NCI-H460 (cell line): Measurements from ENCODE around the gene CSRP3. TPM values are rescaled to one million over a fixed set of nuclear protein-coding genes. Genes with fewer than 3 reads are reported as not detected.

ENCODE experiments used
- DNase-seq: peaks from one replicate; pipeline ENCODE4 v3.0.0-alpha.2; 2016; ENCODE audit warnings: low read depth; ENCODE audit errors: extremely low read depth
- total RNA-seq: library from RNA; depleted of rRNA; stranded (reverse); fragments of >200 nt; shearing (Covaris generic); gene quantifications from 2 replicates; pipeline ENCODE4 v1.2.3, GENCODE V29; 2014

The CSRP3 gene
- total RNA-seq, 1 experiment from 2014 or later: not detected

DNA sequence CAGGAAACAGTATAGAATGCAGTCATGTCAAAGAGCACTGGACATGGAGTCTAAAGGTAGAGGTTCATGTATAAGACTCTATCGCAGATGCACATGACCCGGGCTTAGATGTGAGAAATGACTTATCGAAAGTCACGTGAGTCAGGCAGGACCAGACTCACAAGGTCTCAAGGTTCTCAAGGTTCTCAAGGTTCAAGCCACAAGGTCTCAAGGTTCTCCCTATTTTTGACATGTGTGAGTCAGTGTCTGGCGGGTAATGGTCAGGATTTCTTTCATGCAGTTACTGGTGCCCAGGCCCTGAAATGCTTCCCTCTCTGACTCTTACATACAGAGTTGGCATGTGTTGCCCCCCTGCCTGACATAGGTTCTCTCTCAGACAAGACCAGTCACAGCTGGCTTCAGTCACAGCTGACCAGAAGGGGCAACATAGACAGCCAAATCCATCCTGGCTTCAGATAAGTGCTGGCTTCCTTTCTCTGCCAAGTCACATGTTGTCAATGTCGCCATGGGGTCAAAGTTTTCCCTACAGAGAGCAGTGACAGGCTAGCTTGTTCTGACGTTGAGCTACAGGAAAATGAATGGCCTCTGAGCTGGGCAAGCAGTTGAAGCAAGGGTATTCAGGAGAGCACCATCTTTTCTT lies 10.1 kb downstream of the CSRP3 start:
- no peak for DNase-seq

DNA sequence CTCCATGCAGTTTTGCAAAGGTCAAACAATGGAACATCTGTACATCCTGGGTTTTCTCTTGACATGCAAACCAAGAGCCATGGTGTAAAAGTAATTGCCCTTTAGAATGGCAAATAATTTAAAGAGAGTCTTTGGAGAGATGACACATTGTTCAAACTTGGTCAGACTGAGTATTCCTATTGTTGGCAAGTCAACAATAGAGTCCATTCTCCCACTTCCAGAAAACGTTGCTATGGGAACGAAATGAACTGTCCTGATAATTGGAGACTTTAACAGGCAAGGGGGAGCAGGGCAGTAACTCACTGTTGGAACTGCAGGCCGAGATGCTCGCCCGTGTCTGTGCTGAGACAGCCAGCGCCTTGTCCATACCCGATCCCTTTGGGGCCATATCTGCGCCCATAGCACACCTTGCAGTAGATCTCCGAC lies 13.9 kb downstream of the CSRP3 start:
- no peak for DNase-seq

DNA sequence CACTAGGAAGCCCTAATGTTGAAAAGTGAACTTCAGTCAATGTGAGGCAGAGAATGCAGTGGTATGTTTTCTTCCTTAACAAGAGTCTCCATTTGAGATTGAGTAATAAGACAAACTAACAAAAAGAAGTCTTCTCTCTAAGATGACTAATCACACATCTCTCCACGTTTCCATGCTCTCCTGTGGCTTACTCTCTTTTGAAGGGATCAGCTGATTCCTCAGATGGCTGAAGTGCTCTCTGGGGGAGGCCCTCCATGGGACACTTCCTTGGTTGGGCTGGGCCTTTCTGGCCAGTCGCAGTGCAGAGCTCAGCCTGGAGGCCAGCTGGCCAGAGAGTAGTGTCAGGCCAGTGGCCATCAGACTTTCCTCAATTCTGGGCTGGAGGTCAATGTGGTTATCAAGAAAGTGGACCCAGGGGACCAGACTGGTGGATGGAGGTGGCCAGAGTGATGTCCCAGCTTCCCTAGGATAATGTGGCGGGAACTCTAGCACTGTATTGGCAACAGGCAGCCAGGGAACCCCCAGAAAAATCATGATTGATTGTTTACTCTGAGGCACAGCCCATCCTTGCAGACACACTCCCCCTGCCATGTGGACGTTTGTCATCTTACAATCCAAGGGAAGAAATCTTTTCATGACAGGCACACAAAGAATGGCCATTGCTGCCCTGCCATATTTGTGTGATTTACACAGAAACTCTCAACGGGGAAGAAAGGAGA lies 14.5 kb downstream of the CSRP3 start:
- DNase-seq: no peak

DNA sequence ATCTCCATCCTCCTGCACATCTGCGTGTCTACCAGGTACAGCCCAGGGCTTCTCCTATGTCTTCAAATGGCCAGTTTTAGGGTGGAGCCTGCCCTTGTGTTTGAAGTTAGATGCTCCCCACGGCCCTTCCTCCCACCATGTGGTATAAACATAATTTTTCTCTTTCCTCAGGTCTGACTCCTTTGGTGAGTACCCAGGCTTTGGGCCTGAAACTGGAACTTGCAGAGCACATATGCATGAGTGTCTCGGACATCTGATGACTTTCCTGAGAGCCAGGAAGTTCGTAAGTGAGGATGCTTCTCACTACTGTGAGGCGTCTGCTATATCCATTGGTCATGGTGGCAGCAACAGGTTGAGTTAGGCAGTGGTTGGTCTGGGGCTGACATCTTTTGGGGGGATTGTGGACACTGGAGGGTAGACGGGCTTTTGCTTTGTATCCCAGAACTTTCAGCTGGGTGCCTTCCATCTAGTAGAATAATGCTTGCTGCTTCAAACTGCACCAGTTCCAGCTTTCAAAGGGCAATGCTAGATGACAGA lies 16.2 kb downstream of the CSRP3 start:
- DNase-seq: no peak

DNA sequence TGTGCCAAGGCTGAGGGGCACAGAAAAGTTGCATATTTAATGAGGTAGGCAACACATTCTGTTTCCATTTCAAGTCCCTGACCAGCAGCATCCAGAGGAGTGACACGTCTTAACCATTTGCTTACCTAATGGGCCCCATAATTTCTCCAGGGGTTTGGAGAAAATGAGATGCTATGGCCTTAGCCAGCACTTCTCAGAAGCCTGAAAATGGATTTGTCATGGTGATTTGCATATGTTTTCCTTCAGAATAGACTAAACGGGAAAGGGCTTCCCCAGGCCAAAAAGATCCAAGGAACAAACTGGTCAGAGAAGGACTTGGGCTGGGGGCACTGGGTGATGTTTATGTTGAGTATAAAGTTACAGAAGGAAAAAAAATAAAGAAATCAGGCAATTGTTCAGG lies 16.7 kb downstream of the CSRP3 start:
- no peak for DNase-seq

DNA sequence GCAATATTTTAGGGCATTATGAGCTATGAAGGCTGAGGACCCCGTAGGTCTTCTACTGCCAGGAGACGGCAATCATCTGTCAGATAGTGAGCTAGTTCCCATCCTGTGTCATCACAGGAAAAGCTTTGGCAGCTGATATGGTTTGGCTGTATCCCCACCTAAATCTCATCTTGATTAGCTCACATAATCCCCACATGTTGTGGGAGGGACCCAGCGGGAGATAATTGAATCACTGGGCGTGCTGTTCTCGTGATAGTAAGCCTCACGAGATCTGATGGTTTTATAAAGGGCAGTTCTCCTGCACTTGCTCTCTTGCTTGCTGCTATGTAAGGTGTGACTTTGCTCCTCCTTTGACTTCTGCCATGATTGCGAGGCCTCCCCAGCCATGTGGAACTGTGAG lies 18.1 kb downstream of the CSRP3 start:
- no peak for DNase-seq

DNA sequence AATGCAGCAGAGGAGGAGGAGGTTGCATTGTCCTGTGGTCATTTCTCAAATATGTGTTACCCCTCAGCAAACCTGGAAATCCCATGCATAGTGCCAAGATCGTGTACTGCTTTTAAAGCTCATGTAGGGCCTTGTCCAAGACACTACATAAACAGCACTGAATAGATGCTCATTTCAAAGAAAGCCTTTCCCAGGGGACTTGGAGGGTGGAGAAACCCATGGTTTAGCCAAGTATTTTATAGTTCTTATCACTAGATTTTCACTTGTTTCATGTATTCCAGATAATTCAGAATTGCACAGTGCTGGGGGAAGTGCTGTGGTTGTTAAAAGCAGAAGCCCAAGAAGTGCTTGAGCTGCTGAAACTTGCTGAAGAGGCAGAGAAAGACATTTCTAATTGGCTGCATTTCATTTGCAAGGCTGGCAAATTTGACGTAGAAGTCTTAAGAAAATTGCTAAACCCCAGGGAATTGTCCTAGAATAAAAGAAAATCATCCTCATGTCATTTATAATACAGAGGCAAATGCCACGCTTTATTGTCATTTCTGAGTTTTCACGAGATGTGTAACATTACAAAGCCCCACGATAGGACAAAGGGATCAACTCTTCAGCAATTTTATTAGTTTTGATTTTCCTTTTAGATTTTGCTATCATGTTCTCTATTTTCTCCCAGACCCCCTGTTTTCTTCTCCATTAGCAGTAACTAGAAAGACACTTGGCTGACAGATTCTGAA lies 20.1 kb downstream of the CSRP3 start:
- no peak for DNase-seq

DNA sequence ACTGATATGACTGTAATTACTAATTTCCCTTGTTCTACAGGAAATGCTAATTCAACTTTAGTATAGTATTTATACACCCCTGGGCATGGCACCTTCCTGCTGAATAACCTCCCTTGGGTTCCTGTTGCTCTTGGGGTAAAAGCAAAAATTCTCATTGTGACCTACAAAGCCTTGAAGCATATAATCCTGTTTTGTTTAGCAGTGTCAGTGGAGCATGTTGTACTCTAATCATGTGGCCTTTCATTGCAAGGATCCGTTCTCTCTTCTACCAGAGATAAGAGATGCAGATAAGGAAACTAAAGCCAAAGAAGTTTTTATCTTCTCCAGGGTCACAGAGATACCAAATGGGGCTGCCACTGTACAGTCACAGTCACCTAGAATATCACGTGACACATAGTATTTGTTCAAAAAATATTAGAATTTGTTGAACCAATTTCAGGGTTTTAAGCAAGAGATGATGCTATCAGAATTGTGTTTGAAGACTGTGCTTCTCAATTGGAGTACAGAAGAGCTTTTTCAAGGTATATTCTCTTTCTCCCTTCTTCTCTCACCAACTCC lies 25.1 kb downstream of the CSRP3 start:
- no peak for DNase-seq

DNA sequence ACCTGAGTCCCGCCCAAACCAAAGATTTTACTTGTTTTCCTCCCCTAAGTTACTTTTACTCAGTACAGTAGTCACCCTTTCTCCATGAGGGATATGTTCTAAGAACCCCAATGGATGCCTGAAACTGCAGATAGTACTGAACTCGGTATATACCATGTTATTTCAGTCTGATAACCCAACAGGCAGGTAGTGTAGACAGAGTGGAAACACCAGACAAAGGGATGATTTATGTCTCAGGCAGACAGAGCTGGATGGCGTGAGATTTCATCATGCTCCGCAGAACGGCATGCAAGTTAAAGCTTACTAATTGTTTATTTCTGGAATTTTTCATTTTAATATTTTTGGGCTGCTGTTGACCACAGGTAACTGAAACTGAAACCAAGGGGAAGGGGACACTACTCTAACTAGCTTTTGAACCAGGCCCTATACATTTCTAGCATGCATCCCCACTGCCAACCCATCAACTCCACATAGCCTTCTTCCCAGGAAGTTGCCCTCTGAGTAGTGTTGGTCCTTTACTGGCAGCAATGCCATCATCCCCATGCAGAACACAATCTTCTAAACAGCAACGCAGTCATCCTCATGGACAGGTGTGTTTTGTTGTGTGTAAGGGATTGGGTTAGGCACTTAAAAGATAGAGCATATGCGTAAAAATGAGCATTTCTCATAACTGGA lies 27.7 kb downstream of the CSRP3 start:
- DNase-seq: no peak

DNA sequence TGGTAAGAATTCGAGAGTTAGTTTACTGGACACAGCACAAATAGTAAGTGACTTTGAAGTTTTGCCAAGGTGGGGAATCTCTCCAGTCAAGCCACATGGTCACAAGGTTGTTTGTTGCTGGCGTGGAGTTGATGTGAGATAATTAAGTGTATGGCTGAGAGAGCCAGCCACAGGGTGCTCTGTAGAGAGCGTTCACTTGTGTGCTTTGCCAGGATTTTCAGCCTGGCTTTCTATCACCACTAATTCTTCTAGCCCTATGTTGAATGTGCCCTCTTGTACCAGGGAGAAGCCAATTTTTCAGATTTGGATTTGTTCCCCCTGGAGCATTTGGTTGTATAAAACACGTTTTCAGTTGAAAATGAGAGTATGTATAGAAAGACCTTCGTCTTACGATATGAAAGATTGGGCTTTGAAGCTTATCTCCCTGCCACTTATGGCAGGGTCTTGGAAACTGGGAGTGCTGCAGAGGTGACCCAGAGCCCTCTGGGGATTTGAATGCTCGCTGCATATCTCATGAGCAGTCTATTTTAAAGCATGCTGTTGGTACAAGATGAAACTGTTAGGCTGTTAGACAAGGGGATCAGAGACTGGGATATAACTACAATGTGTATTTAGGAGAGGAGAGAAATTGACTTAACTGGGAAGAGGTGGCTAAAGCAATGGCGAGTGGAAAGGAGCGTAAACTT lies 28.6 kb downstream of the CSRP3 start:
- DNase-seq: no peak

DNA sequence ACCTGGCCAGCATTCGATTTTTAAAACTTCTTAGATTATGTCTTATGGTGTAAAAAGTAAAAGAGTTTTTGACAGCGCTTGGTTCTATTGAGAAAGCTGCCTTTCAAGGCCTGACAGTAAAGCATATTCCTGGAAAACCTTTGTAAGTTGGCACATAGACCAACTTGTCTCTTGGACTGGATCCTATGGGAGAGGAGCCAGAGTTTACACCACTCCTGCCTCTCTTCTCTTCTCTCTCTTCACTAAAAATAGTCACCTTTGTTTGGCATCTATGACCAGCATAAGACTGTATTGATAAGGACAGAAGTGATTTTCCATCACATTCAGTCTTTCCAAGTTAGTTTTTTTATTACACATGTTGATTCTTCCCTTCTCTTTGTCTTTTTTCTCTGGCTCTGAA lies 33.7 kb downstream of the CSRP3 start:
- DNase-seq: no peak

DNA sequence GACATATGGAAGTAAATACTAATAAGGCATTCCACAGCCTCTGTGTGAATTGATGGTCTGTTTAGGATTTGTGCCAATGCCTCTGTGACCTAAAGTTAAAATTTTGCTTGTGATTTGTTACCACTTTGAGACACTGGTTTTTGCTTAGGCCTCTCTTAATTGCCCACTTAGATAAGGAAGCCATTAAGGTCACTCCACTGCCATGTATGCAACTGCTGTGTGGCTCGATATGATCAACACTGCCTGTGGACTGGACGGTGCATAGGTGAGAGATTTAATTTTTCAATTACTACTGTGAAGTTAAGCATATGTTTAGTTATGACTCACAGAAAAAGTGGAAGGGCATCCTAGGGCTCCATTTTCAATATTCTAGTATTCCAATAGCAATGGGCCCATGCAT lies 36.9 kb downstream of the CSRP3 start:
- no peak for DNase-seq

DNA sequence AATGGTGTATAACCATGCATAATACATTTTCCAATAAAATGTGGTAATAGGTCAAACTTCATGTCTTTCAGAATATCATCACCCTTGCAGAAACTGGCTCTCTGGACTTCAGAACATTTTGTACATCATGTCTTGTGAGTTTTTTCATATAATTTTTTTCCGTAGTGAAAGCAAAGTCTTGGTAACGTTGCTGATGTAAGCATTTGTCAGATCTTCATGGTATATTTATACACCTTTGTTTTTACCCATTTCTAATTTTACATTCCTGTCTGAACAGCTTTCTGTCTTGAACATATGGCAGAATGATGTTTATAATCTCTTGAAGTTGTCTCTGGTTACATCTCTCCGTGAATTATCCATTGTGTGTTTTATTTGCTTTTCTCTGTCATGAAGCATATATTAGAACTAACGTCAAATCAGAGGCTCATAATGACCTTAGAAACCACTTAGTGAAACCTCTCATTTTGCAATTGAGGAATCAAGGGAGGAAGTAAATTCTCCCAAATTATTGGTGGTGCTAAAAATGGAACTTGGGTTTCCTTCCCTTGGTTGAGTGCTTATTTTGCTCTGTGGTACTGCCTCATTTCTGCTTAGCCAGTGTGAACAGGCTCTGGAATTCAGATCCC lies 37.4 kb downstream of the CSRP3 start:
- no peak for DNase-seq

DNA sequence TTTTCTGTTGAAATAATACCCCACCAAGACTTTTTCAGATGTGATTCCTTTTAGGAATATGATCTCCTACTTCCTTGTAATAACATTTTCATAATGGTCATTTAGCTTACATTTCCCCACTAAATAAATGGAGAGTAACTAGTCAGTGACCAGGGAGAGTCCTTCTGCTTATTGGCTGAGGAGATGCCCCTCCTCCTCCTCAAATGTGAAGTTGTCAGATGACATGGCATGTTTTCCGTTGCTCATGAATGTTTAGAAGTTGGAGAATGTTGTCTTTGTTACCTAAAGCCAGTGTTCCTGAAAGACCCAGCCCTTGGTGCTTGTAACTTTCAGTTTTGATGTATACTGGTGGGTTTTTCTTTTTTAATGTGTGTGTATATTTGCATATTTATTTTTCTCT lies 38.2 kb downstream of the CSRP3 start:
- DNase-seq: no peak

DNA sequence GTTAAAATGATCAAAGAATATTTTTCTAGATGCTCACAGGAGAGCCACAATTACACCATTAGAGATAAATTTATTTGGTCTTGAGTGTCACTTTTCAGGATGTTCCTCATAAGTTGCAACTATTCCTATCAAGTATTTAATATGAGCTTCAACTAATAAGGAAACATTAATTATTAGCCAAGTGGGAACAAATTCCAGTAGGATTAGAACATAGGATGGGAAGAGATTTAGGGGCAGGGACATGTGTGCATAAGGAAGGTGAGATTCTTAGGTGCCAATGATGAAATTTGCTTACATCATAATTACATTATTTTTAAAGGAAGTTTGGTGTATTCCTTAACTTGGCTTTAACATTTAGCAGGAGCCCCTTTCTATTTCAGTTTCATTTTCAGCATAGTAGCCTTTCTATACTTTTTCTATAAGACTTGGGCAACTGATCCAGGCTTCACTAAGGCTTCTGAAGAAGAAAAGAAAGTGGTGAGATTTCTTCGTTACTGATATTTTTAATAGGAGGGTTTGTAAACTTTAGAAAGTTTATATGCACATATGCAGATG lies 38.8 kb downstream of the CSRP3 start:
- DNase-seq: no peak

DNA sequence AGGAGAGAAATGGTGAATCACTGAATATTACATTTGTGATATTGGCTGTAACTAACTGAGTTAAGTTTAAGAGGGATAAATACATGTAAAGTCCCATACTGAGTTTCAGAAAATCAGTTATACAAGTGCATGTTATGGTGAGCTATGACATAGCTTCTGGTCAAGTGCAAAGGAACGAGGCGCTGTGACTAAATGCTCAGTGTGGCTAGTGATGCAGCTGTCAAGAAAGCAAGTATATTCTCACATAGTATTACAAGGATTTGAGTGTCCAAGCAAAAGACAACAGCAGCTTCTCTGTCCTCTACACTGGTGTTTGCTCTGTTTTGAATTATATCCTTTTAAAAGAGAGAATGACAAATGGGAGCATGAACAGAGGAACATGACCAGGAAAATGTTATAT lies 40.1 kb downstream of the CSRP3 start:
- no peak for DNase-seq

DNA sequence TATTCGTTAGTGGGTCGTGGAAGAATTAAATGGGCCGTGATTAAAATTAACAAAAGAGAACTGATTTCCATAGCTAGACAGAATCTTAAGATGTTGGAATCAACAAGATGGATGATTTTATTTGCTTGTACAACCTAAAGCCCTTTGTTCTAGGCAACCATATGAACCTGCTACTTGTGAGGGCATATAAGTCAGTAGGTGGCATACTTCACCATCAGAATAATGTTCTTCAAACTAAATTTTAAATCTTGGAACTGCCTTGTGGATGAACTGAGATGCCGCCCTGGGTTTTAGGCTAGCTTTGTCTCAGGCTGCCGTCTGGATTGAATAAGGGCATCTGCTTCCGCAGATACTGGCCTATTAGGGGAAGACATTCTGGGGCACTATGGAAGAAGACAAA lies 40.9 kb downstream of the CSRP3 start:
- DNase-seq: no peak

DNA sequence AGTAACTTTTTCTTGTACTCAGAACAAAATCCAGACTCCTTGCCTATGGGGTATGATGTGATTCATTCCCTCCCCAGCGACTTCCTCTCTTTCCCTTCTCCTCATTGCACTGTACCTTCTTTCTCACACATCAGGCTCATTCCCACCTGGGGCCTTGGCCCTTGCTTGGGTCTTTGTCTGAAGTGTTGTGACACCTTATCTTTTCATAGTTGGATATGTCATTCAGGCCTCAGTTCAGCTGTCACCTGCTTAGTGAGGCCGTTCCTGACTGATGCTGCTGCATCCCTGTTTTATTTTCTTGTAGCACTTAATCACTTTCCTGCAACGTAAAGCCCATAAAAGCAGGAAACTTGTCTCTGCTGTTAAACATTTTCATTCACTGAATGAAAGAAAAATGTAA lies 44.9 kb downstream of the CSRP3 start:
- DNase-seq: no peak

DNA sequence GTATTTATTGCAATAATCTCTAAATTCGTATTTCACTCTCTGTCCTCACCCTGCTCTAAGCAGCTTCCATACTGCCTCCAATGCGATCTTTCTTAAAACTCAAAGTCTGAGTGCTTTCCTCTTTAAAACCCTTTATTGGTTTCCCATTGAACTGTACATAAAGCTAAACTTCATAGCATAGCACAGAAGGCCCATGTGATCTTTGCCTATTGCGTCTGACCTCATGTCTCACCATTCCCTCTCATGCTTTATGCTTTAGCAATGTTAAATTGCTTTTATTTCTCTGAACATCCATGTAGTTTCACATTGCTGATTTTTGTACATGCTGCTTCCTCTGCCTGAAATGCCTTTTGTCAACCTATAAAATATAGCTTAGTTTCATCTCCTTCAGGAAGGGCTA lies 56.5 kb downstream of the CSRP3 start:
- DNase-seq: no peak
